Right ventricle myocardium inferior (tissue), 1 donor: ENCODE results near the gene SYNE1. TPM values are rescaled to one million over a fixed set of nuclear protein-coding genes. Genes with fewer than 3 reads are reported as not detected.
A peak's percentile ranks its signal among the peaks of the same experiment; 100 is the strongest.
"Not testable (repeated sequence)": the region's sequence is repeated elsewhere in the genome, so short reads cannot be mapped to it uniquely, and the experiment has no call there.

Experiments used
- ATAC-seq: fragments of 200-7000 bp; cut with Tn5 transposase; one replicate; pipeline ENCODE4 v1.9.1; 2020; ENCODE audit warnings: mild to moderate bottlenecking, moderate library complexity
- DNase-seq: peaks from one replicate; pipeline ENCODE4 v3.0.0; 2021; ENCODE audit errors: missing footprints
- intact Hi-C: fragments of 100-400 bp; cut with DNase I; formaldehyde crosslinking; loops from one replicate; pipeline ENCODE4 v1.11.0; 2022
- total RNA-seq: library from RNA; stranded (reverse); fragmentation: NEBNext Ultra II Directional; extraction: Animal tissue kit (Norgen Biotek cat#: 25700); gene quantifications from one replicate; pipeline ENCODE4 v1.2.1, GENCODE V29; 2021
- donor health status: DM: no; HTN: yes; CAD: no; lungs with severe emphysema.

Gene SYNE1
- total RNA-seq, 1 donor from 2014 or later: 84.2 TPM

DNA sequence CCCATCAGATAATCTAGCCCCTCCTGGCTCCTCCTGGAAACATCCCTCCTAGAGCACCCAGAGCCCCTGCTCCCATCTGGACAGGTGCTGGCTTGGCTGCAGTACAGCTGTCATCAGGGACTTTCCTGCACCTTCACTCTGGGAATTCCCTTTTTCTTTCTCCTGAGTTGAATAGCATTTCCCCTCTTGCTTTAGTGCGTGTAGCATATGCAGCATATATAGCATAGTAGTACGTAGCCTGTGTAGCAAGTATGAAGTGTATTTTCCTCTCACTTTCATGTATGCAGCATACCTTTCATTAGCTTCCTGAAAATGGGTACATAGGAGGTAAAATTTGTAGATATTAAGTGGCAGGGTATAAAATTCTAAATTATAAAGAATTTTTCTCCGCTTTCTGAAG, 476.8 kb downstream of the SYNE1 start:
- no peak for ATAC-seq
- intact Hi-C loops: no loop called here

GRCh38 chr6:152155792-152156191, 481.4 kb downstream of the SYNE1 start:
- DNase-seq: no peak
- intact Hi-C loops: loop anchor here (10.0 kb wide), 1 partner anchor 179 kb away; no protein-coding TSS in a partner anchor
- no peak for ATAC-seq

More for the DNA sequence above, 476.8 kb downstream of the SYNE1 start:
- no peak for DNase-seq

DNA sequence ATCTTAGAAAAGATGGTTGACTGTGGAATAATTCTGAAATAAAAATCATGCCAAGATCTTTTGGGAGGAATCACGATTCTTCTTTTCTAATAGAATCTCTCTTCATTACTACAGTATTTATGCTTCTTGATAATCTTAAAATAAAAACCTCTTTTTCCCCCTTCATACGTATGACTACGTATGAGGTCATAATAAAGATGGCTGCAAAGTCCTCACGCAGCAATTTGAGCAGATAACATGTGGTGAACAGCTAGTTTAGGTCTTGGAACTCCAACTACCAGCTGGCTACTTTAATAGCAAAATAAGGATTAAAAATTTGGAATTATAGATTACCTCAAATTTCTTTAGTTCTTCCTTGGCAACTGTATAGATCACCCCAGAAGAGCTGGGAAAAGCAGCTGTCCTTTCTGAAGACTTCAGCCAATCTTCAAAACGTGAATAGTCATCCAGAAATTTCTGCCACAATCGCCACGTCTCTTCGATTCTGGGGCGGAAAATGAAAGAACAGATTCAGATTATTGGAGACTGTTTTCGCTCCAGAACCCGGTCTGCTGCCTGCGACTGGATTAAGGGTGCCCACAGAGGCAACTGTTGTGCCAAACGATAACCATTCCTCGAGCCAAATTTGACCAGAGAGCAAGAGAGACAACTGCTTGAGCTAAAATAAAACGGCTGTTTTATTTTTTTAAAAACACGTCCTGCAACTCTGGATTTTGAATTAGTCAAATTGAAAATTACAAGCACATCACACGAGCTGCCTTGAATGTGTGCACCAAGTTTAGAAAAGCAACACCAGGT, 482.4 kb downstream of the SYNE1 start:
- intact Hi-C loops: loop anchor here (10.0 kb wide), 1 partner anchor 180 kb away; no protein-coding TSS in a partner anchor
- DNase-seq (no peak), ATAC-seq (no peak)

DNA sequence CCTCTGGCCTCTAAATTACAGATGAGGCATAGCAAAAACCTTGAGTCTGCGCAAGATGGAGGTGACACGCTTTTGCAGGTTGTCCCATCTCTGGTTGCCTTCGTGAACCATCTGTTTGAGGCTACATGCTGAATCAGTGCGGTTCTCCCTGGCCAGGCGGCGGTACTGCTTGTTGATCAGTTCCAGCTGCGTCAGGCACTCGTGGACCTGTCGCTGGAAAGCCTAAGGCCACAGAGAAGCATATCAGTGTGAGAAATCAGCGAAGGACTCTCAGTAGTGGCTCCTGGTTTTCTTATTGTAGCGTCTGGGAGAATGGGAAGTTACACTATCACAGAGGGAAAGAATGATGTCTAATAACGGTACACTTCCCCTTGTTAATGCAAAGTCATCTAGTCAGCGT, 485.2 kb downstream of the SYNE1 start:
- DNase-seq: no peak
- intact Hi-C loops: loop anchor here (10.0 kb wide), 1 partner anchor 183 kb away; no protein-coding TSS in a partner anchor
- ATAC-seq: no peak

DNA sequence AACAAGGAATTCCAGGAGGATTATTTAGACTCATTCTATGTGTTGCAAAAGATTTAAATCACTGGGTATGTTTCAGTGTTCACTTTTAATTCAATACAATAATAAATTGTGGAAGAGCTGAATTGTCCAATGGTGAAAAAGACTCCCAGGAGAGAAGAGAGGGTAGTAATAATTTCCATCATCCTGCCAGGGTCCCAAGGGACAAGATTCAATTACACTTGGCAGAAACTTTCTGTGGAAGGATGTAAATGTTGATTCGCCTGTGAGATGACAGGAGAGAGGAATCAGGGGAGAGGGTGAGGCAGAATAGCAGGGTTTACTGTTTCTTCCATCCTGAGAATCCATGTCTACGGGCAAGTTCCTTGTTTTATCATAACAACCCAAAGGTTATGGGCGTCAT, 487.0 kb downstream of the SYNE1 start:
- intact Hi-C loops: loop anchor here (10.0 kb wide), 1 partner anchor 185 kb away; no protein-coding TSS in a partner anchor
- DNase-seq (no peak), ATAC-seq (no peak)

DNA sequence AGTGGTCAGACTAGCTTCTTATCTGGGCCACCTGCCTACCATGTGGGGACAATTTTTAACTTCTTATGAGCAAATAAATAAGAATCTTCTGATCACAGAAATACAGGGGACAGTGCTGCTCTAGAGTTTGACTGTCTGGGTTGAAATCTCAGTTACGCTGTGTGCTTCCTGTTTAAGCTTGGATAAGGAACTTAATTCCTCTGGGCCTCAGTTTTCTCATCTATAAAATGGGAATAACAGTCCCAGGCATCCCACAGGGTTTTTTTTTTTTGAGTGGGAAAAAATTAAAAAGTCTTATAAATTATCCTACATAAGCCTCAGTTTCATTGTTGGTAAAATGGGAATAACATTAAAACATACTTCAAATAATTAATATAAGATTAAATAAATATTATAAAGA, 488.8 kb downstream of the SYNE1 start:
- no peak for ATAC-seq
- intact Hi-C loops: no loop called here
- no peak for DNase-seq

GRCh38 chr6:152147269-152147668, 489.9 kb downstream of the SYNE1 start:
- peak; percentile 50 for ATAC-seq
- no peak for DNase-seq
- intact Hi-C loops: no loop called here

DNA sequence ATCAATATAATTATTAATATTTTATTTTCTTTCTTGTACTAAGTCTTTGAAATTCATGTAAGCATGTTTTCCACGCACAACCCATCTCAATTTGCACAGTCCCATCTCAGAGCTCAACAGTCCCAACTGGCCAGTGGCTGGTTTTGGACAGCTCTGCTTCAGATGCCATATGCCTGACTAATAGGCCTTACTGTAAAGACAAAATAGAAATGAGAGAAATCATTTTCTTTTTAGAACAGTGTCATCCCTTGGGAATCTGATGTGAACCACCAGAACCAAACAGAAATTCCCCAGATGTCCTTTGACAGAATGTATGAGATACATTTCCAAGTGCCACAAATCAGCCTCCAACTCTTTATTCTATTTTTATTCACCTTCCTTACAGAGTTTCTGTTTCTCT, 490.8 kb downstream of the SYNE1 start:
- intact Hi-C loops: no loop called here
- no peak for DNase-seq
- ATAC-seq: no peak

DNA sequence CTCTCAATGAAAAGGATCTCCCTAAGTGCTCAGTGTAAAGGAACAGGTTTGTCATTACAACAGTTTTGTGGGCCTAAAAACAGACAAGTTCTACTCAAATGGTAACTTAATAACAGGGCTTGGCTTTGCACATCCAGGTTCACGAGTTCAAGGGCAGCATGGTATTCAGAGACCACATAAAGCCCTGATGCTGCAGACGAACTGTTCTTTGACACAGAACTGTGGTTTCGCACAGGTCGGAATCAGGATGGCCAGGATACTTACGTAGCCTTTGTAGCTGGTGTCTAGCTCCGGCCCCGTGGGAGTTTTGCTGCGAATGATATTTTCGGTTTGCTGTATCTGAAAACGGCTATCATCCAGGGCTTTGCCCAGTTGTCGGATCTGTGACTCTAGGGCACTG, 493.8 kb downstream of the SYNE1 start:
- no peak for ATAC-seq
- no peak for DNase-seq
- intact Hi-C loops: no loop called here

DNA sequence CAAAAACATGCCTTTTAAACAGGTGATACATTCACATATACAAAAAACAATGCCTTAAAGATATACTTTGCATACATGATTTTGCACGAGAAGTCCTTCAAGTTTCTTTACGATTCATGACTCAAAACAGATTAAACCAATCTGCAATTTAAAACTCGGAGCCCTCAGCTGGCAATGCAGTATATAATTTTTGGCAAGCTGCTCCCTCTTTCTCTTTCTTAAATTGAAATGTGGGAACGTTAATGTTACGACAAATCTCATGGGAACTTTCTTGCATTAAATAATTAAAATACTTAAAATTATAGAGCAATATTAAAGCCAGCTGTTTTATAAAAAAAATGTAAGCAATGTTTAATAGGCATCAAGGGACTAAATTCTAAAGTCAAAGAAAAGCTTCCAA, 495.1 kb downstream of the SYNE1 start:
- no peak for DNase-seq
- ATAC-seq: no peak
- intact Hi-C loops: no loop called here

DNA sequence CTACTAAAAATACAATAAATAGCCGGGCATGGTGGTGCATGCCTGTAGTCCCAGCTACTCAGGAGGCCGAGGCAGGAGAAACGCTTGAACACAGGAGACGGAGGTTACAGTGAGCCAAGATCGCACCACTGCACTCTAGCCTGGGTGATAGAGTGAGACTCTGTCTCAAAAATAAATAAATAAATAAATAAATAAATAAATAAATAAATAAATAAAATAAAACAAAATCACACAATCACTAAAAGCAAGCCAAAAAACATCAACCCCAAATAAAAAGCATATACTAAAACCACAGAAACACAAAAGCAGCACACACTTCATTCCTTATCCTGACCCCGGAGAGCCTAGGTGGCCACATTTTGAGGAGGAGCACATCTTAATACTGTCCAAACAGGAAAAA, 498.8 kb downstream of the SYNE1 start:
- intact Hi-C loops, ATAC-seq, DNase-seq: not testable (repeated sequence)

DNA sequence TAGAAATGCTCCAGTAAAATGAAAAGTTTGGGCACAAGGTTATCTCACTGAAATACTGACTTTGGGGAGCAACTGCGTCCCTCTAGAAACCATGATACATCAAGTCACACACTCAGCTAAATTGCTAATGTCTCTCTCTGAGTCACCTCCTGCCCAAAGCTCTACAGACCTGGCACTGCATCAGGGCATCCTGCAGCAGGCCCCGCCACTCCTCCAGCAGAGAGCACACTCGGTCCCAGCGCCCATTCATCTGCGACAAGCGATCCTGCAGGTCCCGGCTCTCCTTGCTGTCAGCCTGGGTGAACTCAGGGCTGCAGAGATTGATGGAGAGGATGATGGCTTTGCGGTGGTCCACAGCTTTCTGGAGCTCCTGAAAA, 500.7 kb downstream of the SYNE1 start:
- intact Hi-C loops: no loop called here
- no peak for ATAC-seq
- no peak for DNase-seq

GRCh38 chr6:152135755-152136448, 501.3 kb downstream of the SYNE1 start:
- ATAC-seq (no peak), DNase-seq (no peak)
- intact Hi-C loops: no loop called here

- intact Hi-C loops: no loop called here
- no peak for DNase-seq
- peak; percentile 41 for ATAC-seq
Observed at GRCh38 chr6:152130441-152130840, 506.7 kb downstream of the SYNE1 start.

DNA sequence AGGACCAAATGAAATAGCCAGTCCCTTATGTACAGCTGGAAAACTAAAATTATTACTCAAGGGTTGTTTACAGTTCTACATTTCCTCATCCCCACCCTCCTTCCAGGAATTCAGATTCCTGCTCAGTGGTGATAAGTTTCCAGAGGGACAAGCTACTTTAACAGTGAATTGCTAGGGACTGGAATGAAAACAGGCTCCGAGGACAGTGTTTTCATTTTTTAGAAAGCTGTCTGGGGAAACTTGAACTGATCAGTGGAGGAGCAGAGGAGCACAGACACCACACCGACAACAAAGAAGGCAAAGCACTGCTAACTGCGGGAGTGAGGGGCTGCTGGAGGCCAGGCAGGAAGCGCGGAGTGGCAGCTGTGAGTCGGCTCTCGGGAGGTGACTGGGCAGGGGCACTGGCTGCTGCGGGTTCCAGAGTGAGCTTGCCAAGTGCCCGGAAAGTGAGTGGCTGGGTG, 507.4 kb downstream of the SYNE1 start:
- peak; percentile 83 for ATAC-seq
- DNase-seq: no peak
- intact Hi-C loops: loop anchor here (10.0 kb wide), 1 partner anchor 455 kb away; no protein-coding TSS in a partner anchor

- intact Hi-C loops: loop anchor here (10.0 kb wide), 1 partner anchor 453 kb away; no protein-coding TSS in a partner anchor
- DNase-seq (no peak), ATAC-seq (no peak)
Observed at GRCh38 chr6:152127432-152128165, 509.6 kb downstream of the SYNE1 start.

GRCh38 chr6:152124429-152125074, 512.6 kb downstream of the SYNE1 start:
- ATAC-seq (peak; percentile 47), DNase-seq (no peak)
- intact Hi-C loops: loop anchor here (2.0 to 10.0 kb wide), 2 partner anchors 360 to 450 kb away; no protein-coding TSS in a partner anchor

- intact Hi-C loops: loop anchor here (10.0 kb wide), 1 partner anchor 448 kb away; no protein-coding TSS in a partner anchor
- no peak for DNase-seq
- ATAC-seq: no peak
Observed at GRCh38 chr6:152123076-152123475, 514.1 kb downstream of the SYNE1 start.
